Measurements from ENCODE around the gene CTTNBP2.

DNA sequence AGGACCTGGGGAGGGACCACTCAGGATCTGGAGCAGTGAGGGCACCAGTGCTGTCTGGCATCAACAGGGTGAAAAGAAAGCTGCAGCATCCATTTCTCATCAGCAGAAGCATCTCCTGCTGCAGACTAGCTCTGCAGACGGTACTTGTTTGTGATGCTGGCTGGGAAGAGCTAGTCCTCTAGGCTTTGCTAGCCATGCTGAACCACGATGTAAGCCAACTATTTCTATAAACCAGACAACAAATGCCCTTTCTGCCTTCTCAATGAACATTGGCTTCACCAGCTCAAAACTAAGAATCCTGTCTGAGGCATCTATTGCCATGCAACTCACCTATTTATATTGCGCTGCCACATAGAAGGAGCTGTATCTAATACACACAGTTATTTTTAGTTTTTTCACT, 65.6 kb downstream of the CTTNBP2 start:
- no peak for TF ChIP-seq CHD4 (IDR thresholded peaks at IDR 0.05; ENCODE audit: borderline replicate concordance)
- no peak for TF ChIP-seq JUNB (IDR thresholded peaks at IDR 0.05)
- no peak for TF ChIP-seq CHD2 (IDR thresholded peaks at IDR 0.05; ENCODE audit: low read length, partially characterized antibody)
- TF ChIP-seq CTCF (IDR thresholded peaks at IDR 0.05): no peak

Measured in A549 (cell line).